ENCODE data around the gene PRPF31. TPM values are rescaled to one million over a fixed set of nuclear protein-coding genes. Genes with fewer than 3 reads are reported as not detected.

Gene PRPF31
- polyA plus RNA-seq, 1 donor (not counting 4 experiments of a cell fraction or from before 2014, with no cell fraction given): 42.2 TPM

- no peak overlapping the region for H3K9ac ChIP-seq (ENCODE audit: control insufficient read depth, extremely low read depth, insufficient read depth, low read length)
- H3K4me3 ChIP-seq (ENCODE audit: control insufficient read depth in 2 of 3, extremely low read depth in 1 of 3, insufficient read depth in 2 of 3, low read depth in 1 of 3, low read length in 3 of 3): no peak overlapping the region
- no peak for DNase-seq (ENCODE audit: low read depth, low spot score)
- H4K20me1 ChIP-seq (ENCODE audit: control insufficient read depth, extremely low read depth, insufficient read depth, low read length): no peaks in the 10 kb centered on the region
- H3K9me3 ChIP-seq (ENCODE audit: control insufficient read depth, low read depth, low read length): no peaks in the 10 kb centered on the region
- H3K4me2 ChIP-seq (ENCODE audit: control insufficient read depth, extremely low read depth, insufficient read depth, low read depth, low read length): no peak overlapping the region
- no peaks in the 10 kb centered on the region for H3K4me1 ChIP-seq (ENCODE audit: control insufficient read depth, extremely low read depth, insufficient read depth, low read length)
- dilution Hi-C loops (cut with MboI; ENCODE audit: extremely low pct_ligation_motif_present, low sequenced_read_pairs): no loop called here
- no peak overlapping the region for H2AFZ ChIP-seq (ENCODE audit: control insufficient read depth, low read length)
- TF ChIP-seq CTCF (optimal IDR thresholded peaks at IDR 0.05 in 1 of 3, IDR thresholded peaks at IDR 0.05 in 1 of 3, conservative IDR thresholded peaks at IDR 0.05 in 1 of 3; ENCODE audit: extremely low read depth in 1 of 3, insufficient read depth in 2 of 3, low read length in 3 of 3) (no peak), EZH2 (IDR thresholded peaks at IDR 0.05; ENCODE audit: low read length) (no peak)
- H3K27me3 ChIP-seq (ENCODE audit: control insufficient read depth, extremely low read depth, insufficient read depth, low read length): no peaks in the 10 kb centered on the region
- no peak for FAIRE-seq
- H3K9me1 ChIP-seq (ENCODE audit: control insufficient read depth, extremely low read depth, insufficient read depth, low read length): no peaks in the 10 kb centered on the region
- no peaks in the 10 kb centered on the region for H3K79me2 ChIP-seq (ENCODE audit: control insufficient read depth, insufficient read depth, low read length)
- no peaks in the 10 kb centered on the region for H3K36me3 ChIP-seq (ENCODE audit: control insufficient read depth in 2 of 2, extremely low read depth in 1 of 2, insufficient read depth in 2 of 2, low read length in 2 of 2)
- H3K27ac ChIP-seq (ENCODE audit: control insufficient read depth, insufficient read depth, low read length): no peak overlapping the region
Observed at GRCh38 chr19:54073829-54074228, 41.7 kb upstream of the PRPF31 start.

GRCh38 chr19:54074851-54075250 is 40.7 kb upstream of the PRPF31 start:
- Histone ChIP-seq H4K20me1 (ENCODE audit: control insufficient read depth, extremely low read depth, insufficient read depth, low read length) (no peaks in the 10 kb centered on the region), H3K9me3 (ENCODE audit: control insufficient read depth, low read depth, low read length) (no peaks in the 10 kb centered on the region), H3K27ac (ENCODE audit: control insufficient read depth, insufficient read depth, low read length) (no peak overlapping the region), H3K9ac (ENCODE audit: control insufficient read depth, extremely low read depth, insufficient read depth, low read length) (no peak overlapping the region), H2AFZ (ENCODE audit: control insufficient read depth, low read length) (no peak overlapping the region), H3K4me3 (ENCODE audit: control insufficient read depth in 2 of 3, extremely low read depth in 1 of 3, insufficient read depth in 2 of 3, low read depth in 1 of 3, low read length in 3 of 3) (no peak overlapping the region), H3K4me2 (ENCODE audit: control insufficient read depth, extremely low read depth, insufficient read depth, low read depth, low read length) (no peak overlapping the region), H3K36me3 (ENCODE audit: control insufficient read depth in 2 of 2, extremely low read depth in 1 of 2, insufficient read depth in 2 of 2, low read length in 2 of 2) (no peaks in the 10 kb centered on the region), H3K79me2 (ENCODE audit: control insufficient read depth, insufficient read depth, low read length) (no peaks in the 10 kb centered on the region), H3K27me3 (ENCODE audit: control insufficient read depth, extremely low read depth, insufficient read depth, low read length) (no peaks in the 10 kb centered on the region), H3K9me1 (ENCODE audit: control insufficient read depth, extremely low read depth, insufficient read depth, low read length) (no peaks in the 10 kb centered on the region), H3K4me1 (ENCODE audit: control insufficient read depth, extremely low read depth, insufficient read depth, low read length) (no peaks in the 10 kb centered on the region)
- dilution Hi-C loops (cut with MboI; ENCODE audit: extremely low pct_ligation_motif_present, low sequenced_read_pairs): no loop called here
- FAIRE-seq (no peak), DNase-seq (ENCODE audit: low read depth, low spot score) (no peak)
- TF ChIP-seq EZH2 (IDR thresholded peaks at IDR 0.05; ENCODE audit: low read length): no peak
- no peak for TF ChIP-seq CTCF (optimal IDR thresholded peaks at IDR 0.05 in 1 of 3, IDR thresholded peaks at IDR 0.05 in 1 of 3, conservative IDR thresholded peaks at IDR 0.05 in 1 of 3; ENCODE audit: extremely low read depth in 1 of 3, insufficient read depth in 2 of 3, low read length in 3 of 3)

Data from keratinocyte (primary cell).